NCI-H526 treated with DMSO at 0.1 percent for 48 hours (cell line): Measurements from ENCODE around the gene TMEM63A.
"Not testable (repeated sequence)": the region's sequence is repeated elsewhere in the genome, so short reads cannot be mapped to it uniquely, and the experiment has no call there.

ENCODE experiments used
- DNase-seq: peaks from one replicate; lab custom pipeline; 2025; lab: John Stamatoyannopoulos, UW

The TMEM63A gene

GRCh38 chr1:225845097-225845496 is 37.1 kb downstream of the TMEM63A start:
- DNase-seq, result no peak

- no peak for DNase-seq
Observed at GRCh38 chr1:225844236-225845061, 37.7 kb downstream of the TMEM63A start.

GRCh38 chr1:225843426-225843795 is 38.8 kb downstream of the TMEM63A start:
- DNase-seq, result no peak

- no peak for DNase-seq
Observed at GRCh38 chr1:225842788-225843425, 39.3 kb downstream of the TMEM63A start.

GRCh38 chr1:225842074-225842473 is 40.1 kb downstream of the TMEM63A start:
- no peak for DNase-seq

- no peak for DNase-seq
Observed at GRCh38 chr1:225840713-225841112, 41.5 kb downstream of the TMEM63A start.

GRCh38 chr1:225840223-225840610 is 42.0 kb downstream of the TMEM63A start:
- no peak for DNase-seq

GRCh38 chr1:225838793-225839192 is 43.4 kb downstream of the TMEM63A start:
- no peak for DNase-seq

- DNase-seq, result not testable (repeated sequence)
Observed at GRCh38 chr1:225836296-225836695, 45.9 kb downstream of the TMEM63A start.

GRCh38 chr1:225835856-225836255 is 46.3 kb downstream of the TMEM63A start:
- DNase-seq, result no peak

GRCh38 chr1:225834417-225835329 is 47.5 kb downstream of the TMEM63A start:
- no peak for DNase-seq

- DNase-seq, result no peak
Observed at GRCh38 chr1:225830841-225831240, 51.3 kb downstream of the TMEM63A start.

- no peak for DNase-seq
Observed at GRCh38 chr1:225828706-225829345, 53.4 kb downstream of the TMEM63A start.

- no peak for DNase-seq
Observed at GRCh38 chr1:225827076-225827475, 55.1 kb downstream of the TMEM63A start.

GRCh38 chr1:225825607-225826007 is 56.6 kb downstream of the TMEM63A start:
- peak; percentile 21 for DNase-seq

GRCh38 chr1:225825078-225825477 is 57.1 kb downstream of the TMEM63A start:
- DNase-seq, result peak; percentile 36

- DNase-seq, result peak; percentile 72
Observed at GRCh38 chr1:225824533-225824941, 57.6 kb downstream of the TMEM63A start.

GRCh38 chr1:225823811-225824261 is 58.3 kb downstream of the TMEM63A start:
- DNase-seq, result no peak

GRCh38 chr1:225822655-225823403 is 59.4 kb downstream of the TMEM63A start:
- no peak for DNase-seq

GRCh38 chr1:225820522-225821120 is 61.6 kb downstream of the TMEM63A start:
- no peak for DNase-seq
